ENCODE data around the gene ATP10A.

DNA sequence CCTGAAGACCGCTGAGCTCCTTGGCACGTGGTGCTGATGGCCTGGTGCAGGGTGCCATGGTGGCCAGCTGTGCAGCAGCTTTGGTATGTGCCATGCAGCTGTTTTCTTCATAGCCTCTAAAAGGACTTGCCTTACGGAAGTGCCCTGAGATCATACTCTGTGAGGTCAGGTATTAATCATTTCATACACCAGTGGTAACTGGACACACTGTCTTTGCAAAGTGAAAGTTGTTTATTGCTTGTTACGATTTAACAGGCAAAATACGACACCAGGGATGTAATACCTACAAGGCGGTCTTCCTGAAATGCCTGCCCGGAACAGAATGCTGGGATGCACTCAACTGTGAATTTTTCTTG is 184.6 kb downstream of the ATP10A start:
- TF ChIP-seq, protein P1, sequence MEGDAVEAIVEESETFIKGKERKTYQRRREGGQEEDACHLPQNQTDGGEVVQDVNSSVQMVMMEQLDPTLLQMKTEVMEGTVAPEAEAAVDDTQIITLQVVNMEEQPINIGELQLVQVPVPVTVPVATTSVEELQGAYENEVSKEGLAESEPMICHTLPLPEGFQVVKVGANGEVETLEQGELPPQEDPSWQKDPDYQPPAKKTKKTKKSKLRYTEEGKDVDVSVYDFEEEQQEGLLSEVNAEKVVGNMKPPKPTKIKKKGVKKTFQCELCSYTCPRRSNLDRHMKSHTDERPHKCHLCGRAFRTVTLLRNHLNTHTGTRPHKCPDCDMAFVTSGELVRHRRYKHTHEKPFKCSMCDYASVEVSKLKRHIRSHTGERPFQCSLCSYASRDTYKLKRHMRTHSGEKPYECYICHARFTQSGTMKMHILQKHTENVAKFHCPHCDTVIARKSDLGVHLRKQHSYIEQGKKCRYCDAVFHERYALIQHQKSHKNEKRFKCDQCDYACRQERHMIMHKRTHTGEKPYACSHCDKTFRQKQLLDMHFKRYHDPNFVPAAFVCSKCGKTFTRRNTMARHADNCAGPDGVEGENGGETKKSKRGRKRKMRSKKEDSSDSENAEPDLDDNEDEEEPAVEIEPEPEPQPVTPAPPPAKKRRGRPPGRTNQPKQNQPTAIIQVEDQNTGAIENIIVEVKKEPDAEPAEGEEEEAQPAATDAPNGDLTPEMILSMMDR (IDR thresholded peaks at IDR 0.05): no peak
- TF ChIP-seq POLR2AphosphoS5 (IDR thresholded peaks at IDR 0.05) (no peak), POLR2A (IDR thresholded peaks at IDR 0.05) (no peak)
